GM10266 (cell line): ENCODE results near the gene PARD3.
"Not testable (repeated sequence)": the region's sequence is repeated elsewhere in the genome, so short reads cannot be mapped to it uniquely, and the experiment has no call there.

Experiments used
- DNase-seq: peaks from one replicate; pipeline ENCODE4 v3.0.0; 2012; ENCODE audit errors: extremely low spot score
- TF ChIP-seq, protein P1 (sequence below): IDR thresholded peaks from 2 replicates; pipeline ENCODE4 v1.5.1; 2012; ENCODE audit warnings: mild to moderate bottlenecking, low read depth; ENCODE audit not compliant: control insufficient read depth, insufficient read depth; ENCODE audit errors: missing control alignments

The PARD3 gene

DNA sequence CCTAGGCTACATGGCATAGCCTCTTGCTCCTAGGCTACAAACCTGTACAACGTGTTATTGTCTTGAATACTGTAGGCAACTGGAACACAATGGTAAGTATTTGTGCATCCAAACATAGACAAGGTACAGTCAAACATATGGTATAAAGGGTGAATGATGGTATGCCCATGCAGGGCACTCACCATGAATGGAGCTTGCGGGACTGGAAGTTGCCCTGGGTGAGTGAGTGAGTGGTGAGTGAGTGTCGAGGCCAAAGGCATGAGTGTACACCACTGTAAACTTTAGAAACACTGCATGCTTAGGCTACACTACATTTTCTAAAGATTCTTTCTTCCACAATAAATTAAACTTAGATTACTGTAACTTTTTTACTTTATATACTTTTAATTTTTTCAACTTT, 165.7 kb downstream of the PARD3 start:
- TF ChIP-seq, protein P1, sequence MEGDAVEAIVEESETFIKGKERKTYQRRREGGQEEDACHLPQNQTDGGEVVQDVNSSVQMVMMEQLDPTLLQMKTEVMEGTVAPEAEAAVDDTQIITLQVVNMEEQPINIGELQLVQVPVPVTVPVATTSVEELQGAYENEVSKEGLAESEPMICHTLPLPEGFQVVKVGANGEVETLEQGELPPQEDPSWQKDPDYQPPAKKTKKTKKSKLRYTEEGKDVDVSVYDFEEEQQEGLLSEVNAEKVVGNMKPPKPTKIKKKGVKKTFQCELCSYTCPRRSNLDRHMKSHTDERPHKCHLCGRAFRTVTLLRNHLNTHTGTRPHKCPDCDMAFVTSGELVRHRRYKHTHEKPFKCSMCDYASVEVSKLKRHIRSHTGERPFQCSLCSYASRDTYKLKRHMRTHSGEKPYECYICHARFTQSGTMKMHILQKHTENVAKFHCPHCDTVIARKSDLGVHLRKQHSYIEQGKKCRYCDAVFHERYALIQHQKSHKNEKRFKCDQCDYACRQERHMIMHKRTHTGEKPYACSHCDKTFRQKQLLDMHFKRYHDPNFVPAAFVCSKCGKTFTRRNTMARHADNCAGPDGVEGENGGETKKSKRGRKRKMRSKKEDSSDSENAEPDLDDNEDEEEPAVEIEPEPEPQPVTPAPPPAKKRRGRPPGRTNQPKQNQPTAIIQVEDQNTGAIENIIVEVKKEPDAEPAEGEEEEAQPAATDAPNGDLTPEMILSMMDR: no peak
- no peak for DNase-seq

DNA sequence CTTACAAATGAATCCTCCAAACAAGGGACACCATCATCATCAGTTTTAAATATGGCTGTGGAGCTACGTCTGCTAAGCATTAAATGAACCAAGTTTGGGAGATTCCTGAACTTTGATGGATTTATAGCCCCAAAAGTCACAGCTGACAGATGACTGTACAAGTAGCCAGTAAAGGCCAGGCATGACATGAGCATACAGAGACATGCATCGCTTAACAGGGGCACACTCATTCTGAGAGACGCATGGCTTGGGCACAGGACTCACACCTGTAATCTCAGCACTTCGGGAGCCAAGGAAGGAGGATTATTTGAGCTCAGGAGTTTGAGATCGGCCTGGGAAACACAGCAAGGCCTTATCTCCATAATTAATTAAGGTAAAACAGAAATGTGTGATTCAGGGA, 166.2 kb downstream of the PARD3 start:
- TF ChIP-seq, protein P1: no peak
- no peak for DNase-seq

DNA sequence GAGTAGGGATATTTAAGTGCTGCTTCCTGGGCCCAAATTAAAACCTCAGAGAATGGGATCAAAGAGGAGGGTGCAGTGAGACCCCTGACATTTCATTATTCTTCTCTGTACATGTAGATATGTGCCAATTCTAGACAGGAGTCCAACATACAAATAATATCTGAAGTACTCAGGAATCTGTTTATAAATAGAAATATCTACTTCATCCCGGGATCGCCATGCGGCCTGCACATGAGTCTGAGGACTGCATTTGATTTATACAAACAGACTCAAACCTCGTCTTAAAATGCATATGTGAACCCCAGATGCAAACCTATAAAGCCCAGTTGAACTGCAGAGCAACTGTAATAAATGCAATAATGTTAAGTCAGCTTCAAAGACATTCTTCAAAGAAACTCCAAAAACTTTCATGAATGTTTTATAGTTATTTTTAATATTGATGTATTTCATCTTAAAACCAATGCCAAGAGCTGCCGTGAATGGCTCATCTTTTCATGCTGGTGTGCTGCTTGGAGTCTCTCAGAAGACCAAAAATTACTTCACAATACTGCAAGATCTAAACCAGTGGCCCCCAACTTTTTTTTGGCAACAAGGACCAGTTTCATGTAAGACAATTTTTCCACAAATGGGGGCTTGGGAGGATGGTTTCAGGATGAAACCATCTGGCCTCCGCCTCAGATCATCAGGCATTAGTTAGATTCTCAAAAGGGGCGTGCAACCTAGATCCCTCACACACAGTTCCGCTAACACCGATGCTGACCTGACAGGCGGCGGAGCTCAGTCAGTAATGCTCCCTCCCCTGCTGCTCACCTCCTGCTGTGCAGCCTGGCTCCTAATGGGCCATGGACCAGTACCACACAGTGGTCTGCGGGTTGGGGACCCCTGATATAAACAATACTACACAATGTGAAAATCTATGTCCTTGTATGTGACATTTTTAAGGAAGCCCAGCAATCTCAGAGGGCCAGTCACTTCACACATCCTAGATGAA, 166.9 kb downstream of the PARD3 start:
- DNase-seq: no peak

DNA sequence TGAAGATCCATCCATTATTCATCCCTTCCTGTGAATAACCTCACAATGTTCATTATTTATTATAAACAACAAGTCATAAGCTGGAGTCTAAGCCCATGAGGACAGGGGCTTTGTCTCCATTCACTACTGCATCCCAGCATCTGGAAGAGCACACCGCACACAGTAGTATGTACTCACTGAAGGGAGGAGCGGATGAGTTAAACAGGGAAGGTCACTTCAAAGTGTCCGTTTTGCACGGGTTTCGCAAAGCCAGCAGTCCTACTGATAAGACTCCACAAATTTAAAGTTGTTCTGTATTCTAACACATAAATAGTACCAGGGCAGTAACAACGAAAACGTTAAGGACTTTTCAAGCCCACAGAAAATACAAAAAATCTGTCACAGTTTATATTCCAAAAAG, 167.9 kb downstream of the PARD3 start:
- DNase-seq: no peak
- TF ChIP-seq, protein P1: no peak

More for the DNA sequence above, 166.9 kb downstream of the PARD3 start:
- TF ChIP-seq, protein P1: no peak

DNA sequence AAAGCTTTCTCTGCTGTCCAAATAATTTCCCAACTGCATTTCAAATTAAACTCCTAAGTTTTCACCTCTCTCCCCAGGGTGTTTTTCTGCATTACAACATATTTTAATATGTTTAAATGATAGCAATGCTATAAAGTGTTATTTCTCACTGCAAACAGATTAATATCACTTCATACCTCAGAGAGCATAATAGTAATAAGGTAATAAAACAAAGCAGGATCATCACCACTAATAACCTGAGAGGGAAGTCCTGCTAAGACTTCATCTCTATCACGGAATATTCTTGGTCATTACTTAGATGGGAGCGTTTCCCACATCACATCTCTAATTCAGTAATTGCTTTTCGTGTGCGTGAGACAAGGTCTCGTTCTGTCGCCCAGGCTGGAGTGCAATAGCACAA, 168.8 kb downstream of the PARD3 start:
- no peak for DNase-seq
- TF ChIP-seq, protein P1: no peak

DNA sequence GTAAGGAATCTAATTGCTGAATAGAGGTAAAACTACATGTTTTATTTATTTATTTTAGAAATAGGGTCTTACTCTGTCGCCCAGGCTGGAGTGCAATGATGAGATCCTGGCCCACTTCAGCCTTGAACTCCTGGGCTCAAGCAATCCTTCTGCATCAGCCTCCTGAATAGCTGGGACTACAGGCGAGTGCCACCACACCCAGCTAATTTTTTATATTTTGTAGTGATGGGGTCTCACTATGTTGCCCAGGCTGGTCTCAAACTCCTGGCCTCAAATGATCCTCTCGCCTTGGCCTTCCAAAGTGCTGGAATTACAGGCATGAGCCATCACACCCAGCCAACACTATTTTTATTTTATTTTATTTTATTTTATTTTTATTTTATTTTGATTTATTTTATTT, 170.3 kb downstream of the PARD3 start:
- DNase-seq: not testable (repeated sequence)

DNA sequence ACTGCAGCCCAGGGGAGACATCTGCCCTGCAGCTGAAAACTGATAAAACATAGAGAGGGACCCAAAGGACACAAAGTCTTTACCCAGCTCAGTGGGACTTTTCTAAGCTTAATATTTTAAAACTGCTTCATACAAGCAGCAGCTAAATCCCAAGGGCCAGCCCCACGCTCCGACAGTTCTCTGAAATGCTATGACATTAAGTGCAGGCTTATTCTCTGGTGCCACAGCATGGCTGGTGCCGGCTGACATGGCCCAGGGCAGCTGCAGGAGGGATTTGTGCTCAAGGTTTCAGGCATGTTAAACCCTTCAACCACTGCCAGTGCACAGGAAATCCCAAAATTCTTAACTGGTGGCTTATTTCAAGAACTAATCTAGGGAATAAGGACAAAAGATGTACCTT, 170.9 kb downstream of the PARD3 start:
- TF ChIP-seq, protein P1: no peak
- no peak for DNase-seq

DNA sequence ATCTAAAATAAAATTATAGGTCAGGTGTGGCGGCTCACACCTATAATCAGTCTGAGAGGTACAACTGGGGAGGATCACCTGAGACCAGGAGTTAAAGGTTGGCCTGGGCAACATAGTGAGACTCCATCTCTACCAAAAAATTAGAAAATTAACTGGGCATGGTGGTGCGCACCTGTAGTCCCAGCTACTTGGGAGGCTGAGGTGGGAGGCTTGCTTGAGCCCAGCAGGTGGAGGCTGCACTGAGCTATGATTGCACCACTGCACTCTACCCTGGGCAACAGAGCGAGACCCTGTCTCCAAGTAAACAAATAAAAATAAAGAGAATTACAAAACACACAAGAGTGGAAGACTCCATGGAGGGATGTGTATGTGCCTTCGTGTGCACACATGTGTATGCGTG, 171.5 kb downstream of the PARD3 start:
- TF ChIP-seq, protein P1: no peak
- no peak for DNase-seq
